PC-9 (cell line): ENCODE data around the gene PLXNA1. TPM values are rescaled to one million over a fixed set of nuclear protein-coding genes. Genes with fewer than 3 reads are reported as not detected.

Experiments used
- BruUV-seq: library from RNA; stranded (reverse); fragments of 400-500 nt; replicated peaks from 2 replicates; lab custom pipeline; 2021; lab: Mats Ljungman, UMichigan
- CTCF ChIA-PET: fragments of 300-600 bp; sonication (Branson Sonifier 250); formaldehyde crosslinking; loops from one replicate; lab custom pipeline; 2022; ENCODE audit warnings: antibody characterized with exemption; lab: Charles Lee
- POLR2A ChIA-PET: fragments of 300-600 bp; sonication (Branson Sonifier 250); formaldehyde crosslinking; loops from one replicate; lab custom pipeline; 2022; ENCODE audit warnings: antibody characterized with exemption; ENCODE audit not compliant: unreplicated experiment; lab: Charles Lee
- DNase-seq, 2 experiments: peaks; one replicate each; pipeline versions ENCODE4 v3.0.0 to v3.0.0-alpha.2; 2015 to 2022; ENCODE audit warnings: mixed read lengths in 1 of 2
- H2AFZ ChIP-seq: fragments of 200-600 bp; sonication (generic); 2 replicates; pipeline ENCODE4 v1.8.1; 2017; ENCODE audit warnings: antibody characterized with exemption
- H3F3A ChIP-seq: fragments of 200-600 bp; sonication (generic); 2 replicates; pipeline ENCODE4 v1.8.1; 2017; ENCODE audit warnings: antibody characterized with exemption, mild to moderate bottlenecking, low read depth; ENCODE audit not compliant: insufficient read depth
- H3K27ac ChIP-seq: fragments of 200-600 bp; sonication (generic); 2 replicates; pipeline ENCODE4 v1.6.1; 2016; ENCODE audit warnings: mixed run types
- H3K27me3 ChIP-seq: fragments of 200-600 bp; sonication (generic); 2 replicates; pipeline ENCODE4 v1.6.1; 2016; ENCODE audit warnings: low read depth, mixed run types; ENCODE audit not compliant: insufficient read depth
- H3K36me3 ChIP-seq: fragments of 200-600 bp; sonication (generic); 2 replicates; pipeline ENCODE4 v1.6.1; 2016; ENCODE audit warnings: low read depth, mixed run types
- H3K4me1 ChIP-seq: fragments of 200-600 bp; sonication (generic); replicated peaks from 2 replicates; pipeline ENCODE4 v1.6.1; 2016; ENCODE audit warnings: mixed run types; ENCODE audit not compliant: insufficient read depth
- H3K4me2 ChIP-seq: fragments of 200-600 bp; sonication (generic); 2 replicates; pipeline ENCODE4 v1.6.1; 2017; ENCODE audit warnings: mixed run types
- H3K4me3 ChIP-seq: fragments of 200-600 bp; sonication (generic); 2 replicates; pipeline ENCODE4 v1.6.1; 2016; ENCODE audit warnings: mixed run types
- H3K79me2 ChIP-seq: fragments of 200-600 bp; sonication (generic); 2 replicates; pipeline ENCODE4 v1.6.1; 2017; ENCODE audit warnings: low read depth, mixed run types
- H3K9me2 ChIP-seq: fragments of 200-600 bp; sonication (generic); 2 replicates; pipeline ENCODE4 v1.8.1; 2017; ENCODE audit warnings: mild to moderate bottlenecking; ENCODE audit not compliant: insufficient read depth
- H3K9me3 ChIP-seq: fragments of 200-600 bp; sonication (generic); 2 replicates; pipeline ENCODE4 v1.8.1; 2016; ENCODE audit warnings: low read depth; ENCODE audit not compliant: insufficient read depth
- H4K20me1 ChIP-seq: fragments of 200-600 bp; sonication (generic); 2 replicates; pipeline ENCODE4 v1.8.1; 2017; ENCODE audit not compliant: insufficient read depth
- EZH2 ChIP-seq: fragments of 200-600 bp; sonication (generic); IDR thresholded peaks from 2 replicates; pipeline ENCODE4 v1.8.0; 2017; ENCODE audit warnings: antibody characterized with exemption, low read depth
- intact Hi-C: fragments of 100-400 bp; cut with micrococcal nuclease; formaldehyde crosslinking; loops from one replicate; pipeline ENCODE4 v1.10.0; 2022; ENCODE audit not compliant: unreplicated experiment
- total RNA-seq: library from RNA; stranded (reverse); gene quantifications from 2 replicates; pipeline ENCODE4 v1.2.3, GENCODE V29; 2021
- TF ChIP-seq, protein P1 (sequence below): fragments of 200-600 bp; sonication (generic); conservative IDR thresholded peaks from 2 replicates; pipeline ENCODE4 v1.6.1; 2017; ENCODE audit warnings: mixed run types, antibody characterized with exemption, mild to moderate bottlenecking, moderate library complexity

Gene PLXNA1
- total RNA-seq, 1 experiment from 2014 or later: 88.2 TPM

DNA sequence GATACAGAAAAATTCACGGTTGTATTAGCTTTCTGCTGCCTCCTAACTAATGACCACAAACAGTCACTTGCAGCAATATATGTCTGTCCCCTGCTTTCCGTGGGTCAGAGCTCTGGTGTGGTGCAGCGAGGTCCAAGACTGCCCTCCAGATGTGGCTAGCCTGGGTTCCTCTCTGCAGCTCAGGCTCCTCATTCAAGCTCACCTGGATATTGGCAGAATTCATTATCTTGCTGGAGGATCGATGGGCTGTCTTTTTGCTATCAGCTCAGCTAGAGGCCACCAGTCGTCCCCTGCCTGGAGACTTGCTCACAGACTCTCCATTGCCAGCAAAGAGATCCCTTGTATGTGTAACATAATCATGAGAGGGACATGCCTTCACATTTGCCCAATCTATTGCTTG lies 12.8 kb upstream of the PLXNA1 start:
- H3K4me3 ChIP-seq: no peak overlapping the region
- no peaks in the 10 kb centered on the region for H3K9me2 ChIP-seq
- H2AFZ ChIP-seq: no peak overlapping the region
- H3K27me3 ChIP-seq: no peaks in the 10 kb centered on the region
- no peak for DNase-seq
- H3K4me1 ChIP-seq: peaks cover 21% of the 10 kb centered on the region
- no peaks in the 10 kb centered on the region for H4K20me1 ChIP-seq
- ChIA-PET CTCF (no interaction called here), POLR2A (no interaction called here)
- H3F3A ChIP-seq: no peaks in the 10 kb centered on the region
- H3K27ac ChIP-seq: no peak overlapping the region
- intact Hi-C loops: no loop called here
- no peaks in the 10 kb centered on the region for H3K9me3 ChIP-seq
- no peak for TF ChIP-seq EZH2
- TF ChIP-seq, protein P1, sequence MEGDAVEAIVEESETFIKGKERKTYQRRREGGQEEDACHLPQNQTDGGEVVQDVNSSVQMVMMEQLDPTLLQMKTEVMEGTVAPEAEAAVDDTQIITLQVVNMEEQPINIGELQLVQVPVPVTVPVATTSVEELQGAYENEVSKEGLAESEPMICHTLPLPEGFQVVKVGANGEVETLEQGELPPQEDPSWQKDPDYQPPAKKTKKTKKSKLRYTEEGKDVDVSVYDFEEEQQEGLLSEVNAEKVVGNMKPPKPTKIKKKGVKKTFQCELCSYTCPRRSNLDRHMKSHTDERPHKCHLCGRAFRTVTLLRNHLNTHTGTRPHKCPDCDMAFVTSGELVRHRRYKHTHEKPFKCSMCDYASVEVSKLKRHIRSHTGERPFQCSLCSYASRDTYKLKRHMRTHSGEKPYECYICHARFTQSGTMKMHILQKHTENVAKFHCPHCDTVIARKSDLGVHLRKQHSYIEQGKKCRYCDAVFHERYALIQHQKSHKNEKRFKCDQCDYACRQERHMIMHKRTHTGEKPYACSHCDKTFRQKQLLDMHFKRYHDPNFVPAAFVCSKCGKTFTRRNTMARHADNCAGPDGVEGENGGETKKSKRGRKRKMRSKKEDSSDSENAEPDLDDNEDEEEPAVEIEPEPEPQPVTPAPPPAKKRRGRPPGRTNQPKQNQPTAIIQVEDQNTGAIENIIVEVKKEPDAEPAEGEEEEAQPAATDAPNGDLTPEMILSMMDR: no peak
- no peak overlapping the region for H3K4me2 ChIP-seq
- no peaks in the 10 kb centered on the region for H3K79me2 ChIP-seq
- no TSS peak for BruUV-seq
- no peaks in the 10 kb centered on the region for H3K36me3 ChIP-seq

DNA sequence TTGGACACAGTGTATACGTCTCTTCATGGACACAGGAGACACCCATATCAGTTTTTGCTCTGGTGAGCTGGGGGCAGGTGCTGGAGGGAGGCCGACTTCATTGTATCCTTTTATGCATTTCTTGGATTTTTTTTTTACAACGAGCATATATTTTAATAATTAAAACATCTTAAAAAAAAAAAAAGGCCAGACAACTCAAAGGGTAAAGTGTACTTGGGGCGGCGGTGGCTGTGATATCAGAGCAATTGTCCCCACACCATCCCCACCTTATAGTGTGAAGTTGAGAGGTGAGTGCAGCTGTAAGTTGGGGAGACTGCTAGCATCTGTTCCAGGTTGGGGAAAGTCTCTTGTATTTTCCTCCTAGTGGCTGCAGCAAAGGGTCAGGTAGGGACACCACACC lies 12.0 kb upstream of the PLXNA1 start:
- H3K9me2 ChIP-seq: no peaks in the 10 kb centered on the region
- CTCF ChIA-PET: interaction anchor here (0.6 kb wide), 1 partner anchor 292 kb away, joined by 3 read pairs; no protein-coding TSS in a partner anchor
- H3K27ac ChIP-seq: no peak overlapping the region
- H3K4me3 ChIP-seq: no peak overlapping the region
- H3K9me3 ChIP-seq: no peaks in the 10 kb centered on the region
- no peak for TF ChIP-seq EZH2
- H3K4me2 ChIP-seq: no peak overlapping the region
- H3K27me3 ChIP-seq: no peaks in the 10 kb centered on the region
- no peak overlapping the region for H2AFZ ChIP-seq
- DNase-seq: no peak
- no peaks in the 10 kb centered on the region for H3K79me2 ChIP-seq
- no peaks in the 10 kb centered on the region for H3F3A ChIP-seq
- H3K4me1 ChIP-seq: peaks cover 12% of the 10 kb centered on the region
- no peaks in the 10 kb centered on the region for H3K36me3 ChIP-seq
- POLR2A ChIA-PET: no interaction called here
- H4K20me1 ChIP-seq: no peaks in the 10 kb centered on the region
- intact Hi-C loops: no loop called here
- BruUV-seq: no TSS peak

DNA sequence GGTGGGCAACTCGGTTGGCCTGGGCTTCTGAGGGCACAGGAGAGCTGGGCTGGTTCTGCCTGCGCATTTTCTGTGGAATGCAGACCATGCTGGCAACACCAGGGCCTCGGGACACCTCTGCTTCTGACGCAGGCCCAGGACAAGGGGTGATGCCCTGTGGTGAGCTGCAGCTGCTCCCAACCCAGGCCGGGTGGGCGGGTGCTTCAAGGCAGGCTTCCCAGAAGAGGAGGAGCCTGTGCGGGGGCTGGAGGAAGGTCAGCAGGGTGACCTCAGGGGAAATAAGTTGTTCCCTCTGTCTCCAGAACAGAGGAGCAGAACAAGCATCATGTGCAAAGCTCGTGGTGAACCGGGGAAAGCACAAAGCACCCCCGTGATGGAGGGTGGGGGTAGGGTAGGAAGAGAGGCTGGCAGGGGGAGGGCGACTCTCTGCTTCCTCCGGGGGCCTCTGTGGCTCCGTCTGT lies 11.0 kb upstream of the PLXNA1 start:
- H3K4me1 ChIP-seq: peaks cover 2% of the 10 kb centered on the region; the same call in 1 of the 2 replicates
- H3K27me3 ChIP-seq: no peaks in the 10 kb centered on the region
- no peaks in the 10 kb centered on the region for H3K36me3 ChIP-seq
- no peak overlapping the region for H3K4me3 ChIP-seq
- no peaks in the 10 kb centered on the region for H3K9me3 ChIP-seq
- no peak for DNase-seq
- H3K79me2 ChIP-seq: no peaks in the 10 kb centered on the region
- TF ChIP-seq, protein P1: no peak
- TF ChIP-seq EZH2: no peak
- H3K27ac ChIP-seq: no peak overlapping the region
- H2AFZ ChIP-seq: no peak overlapping the region
- POLR2A ChIA-PET: no interaction called here
- H3F3A ChIP-seq: no peaks in the 10 kb centered on the region
- intact Hi-C loops: no loop called here
- CTCF ChIA-PET: interaction anchor here (0.6 kb wide), 1 partner anchor 293 kb away, joined by 3 read pairs; no protein-coding TSS in a partner anchor
- H4K20me1 ChIP-seq: no peaks in the 10 kb centered on the region
- no peak overlapping the region for H3K4me2 ChIP-seq
- no TSS peak for BruUV-seq
- no peaks in the 10 kb centered on the region for H3K9me2 ChIP-seq

DNA sequence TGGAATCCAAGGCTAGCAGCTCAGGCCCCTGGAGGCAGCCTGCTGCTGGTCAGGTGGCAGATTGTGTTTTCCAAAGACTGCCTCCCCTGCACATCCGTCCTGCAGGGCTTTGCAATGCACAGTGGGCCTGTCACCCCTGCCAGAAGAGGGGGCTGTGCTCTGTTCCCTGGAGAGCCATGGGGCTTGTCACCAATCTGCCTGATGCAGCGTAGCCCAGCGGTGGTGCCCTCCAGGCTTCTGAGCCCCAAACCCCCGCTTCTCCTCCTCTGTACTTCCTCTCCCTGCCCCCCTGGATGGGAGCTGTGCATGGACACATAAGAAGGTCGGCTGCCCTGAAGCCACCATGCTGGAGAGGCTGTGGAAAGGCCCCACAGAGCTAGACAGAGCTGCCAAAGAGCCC lies 10.0 kb upstream of the PLXNA1 start:
- no TSS peak for BruUV-seq
- no peak for DNase-seq
- ChIA-PET CTCF (interaction anchor here (0.5 kb wide), 1 partner anchor 570 kb away, joined by 3 read pairs; no protein-coding TSS in a partner anchor), POLR2A (no interaction called here)
- H3K4me3 ChIP-seq: no peak overlapping the region
- TF ChIP-seq, protein P1: no peak
- no peak for TF ChIP-seq EZH2
- no peaks in the 10 kb centered on the region for H3K9me2 ChIP-seq
- H3K36me3 ChIP-seq: no peaks in the 10 kb centered on the region
- H2AFZ ChIP-seq: no peak overlapping the region
- H3K79me2 ChIP-seq: no peaks in the 10 kb centered on the region
- no peaks in the 10 kb centered on the region for H3F3A ChIP-seq
- no peaks in the 10 kb centered on the region for H4K20me1 ChIP-seq
- H3K4me2 ChIP-seq: no peak overlapping the region
- H3K27me3 ChIP-seq: no peaks in the 10 kb centered on the region
- H3K4me1 ChIP-seq: no peaks in the 10 kb centered on the region
- intact Hi-C loops: no loop called here
- H3K9me3 ChIP-seq: no peaks in the 10 kb centered on the region
- no peak overlapping the region for H3K27ac ChIP-seq
